Gastroesophageal sphincter (tissue), 4 donors: Measurements from ENCODE around the gene ZNF783. TPM values are rescaled to one million over a fixed set of nuclear protein-coding genes. Genes with fewer than 3 reads are reported as not detected.

Experiments
- ATAC-seq: fragments of 150-250 bp; one replicate; pipeline ENCODE4 v1.9.1; 2016; ENCODE audit warnings: mild to moderate bottlenecking, moderate library complexity
- H3K27ac ChIP-seq, 4 donors: fragments of 200-600 bp; sonication (generic) in 3 of 4; 1 replicate in 3 of 4; 2 replicates in 1 of 4; pipeline ENCODE4 v1.5.1; 2016 to 2019
- H3K27me3 ChIP-seq: fragments of 200-600 bp; sonication (generic); one replicate; pipeline ENCODE4 v1.5.1; 2019
- H3K36me3 ChIP-seq, 2 donors: fragments of 200-600 bp; sonication (generic); one replicate each; pipeline ENCODE4 v1.5.1; 2019; ENCODE audit warnings: control low read depth in 1 of 2
- H3K4me1 ChIP-seq, 3 donors: fragments of 200-600 bp; sonication (generic); 1 replicate in 2 of 3; 2 replicates in 1 of 3; pipeline ENCODE4 v1.5.1; 2016 to 2019; ENCODE audit warnings: control low read depth in 2 of 3
- H3K4me3 ChIP-seq, 2 donors: fragments of 200-600 bp; sonication (generic); one replicate each; pipeline ENCODE4 v1.5.1; 2019; ENCODE audit warnings: mild to moderate bottlenecking in 1 of 2, moderate library complexity in 1 of 2
- H3K9me3 ChIP-seq, 3 donors: fragments of 200-600 bp; sonication (generic); one replicate each; pipeline ENCODE4 v1.5.1; 2017 to 2019; ENCODE audit warnings: control low read depth in 2 of 3
- CTCF ChIP-seq, 4 experiments: fragments of 200-600 bp in 2 of 4; fragments of 450-650 bp in 2 of 4; sonication (generic) in 1 of 4; IDR thresholded peaks; one replicate each; pipeline ENCODE4 v1.5.1; 2017 to 2019; ENCODE audit warnings: antibody characterized with exemption in 4 of 4, mild to moderate bottlenecking in 2 of 4, moderate library complexity in 2 of 4
- EP300 ChIP-seq: sonication (generic); formaldehyde crosslinking; IDR thresholded peaks from one replicate; pipeline ENCODE4 v1.6.1; 2017; ENCODE audit warnings: antibody characterized with exemption, mild to moderate bottlenecking
- POLR2A ChIP-seq, 2 donors: fragments of 450-650 bp; IDR thresholded peaks; one replicate each; pipeline ENCODE4 v1.6.1; 2017; ENCODE audit warnings: antibody characterized with exemption in 2 of 2, mild to moderate bottlenecking in 2 of 2, moderate library complexity in 1 of 2
- POLR2AphosphoS5 ChIP-seq: sonication (generic); formaldehyde crosslinking; IDR thresholded peaks from one replicate; pipeline ENCODE4 v1.6.1; 2017; ENCODE audit warnings: antibody characterized with exemption
- WGBS, 2 donors: methylation state at CpG; one replicate each; pipeline ENCODE4 v1.1.5; 2018; ENCODE audit warnings: low coverage in 1 of 2; 5-methylcytosine and 5-hydroxymethylcytosine counted together
- total RNA-seq, 4 donors: library from RNA; depleted of rRNA; stranded (reverse); fragments of >200 nt; gene quantifications; one replicate each; pipeline ENCODE4 v1.1.0, GENCODE V29; 2016

ZNF783 gene
- total RNA-seq, 4 donors from 2014 or later: 8.5 to 17.0 (median 13.1) TPM

DNA sequence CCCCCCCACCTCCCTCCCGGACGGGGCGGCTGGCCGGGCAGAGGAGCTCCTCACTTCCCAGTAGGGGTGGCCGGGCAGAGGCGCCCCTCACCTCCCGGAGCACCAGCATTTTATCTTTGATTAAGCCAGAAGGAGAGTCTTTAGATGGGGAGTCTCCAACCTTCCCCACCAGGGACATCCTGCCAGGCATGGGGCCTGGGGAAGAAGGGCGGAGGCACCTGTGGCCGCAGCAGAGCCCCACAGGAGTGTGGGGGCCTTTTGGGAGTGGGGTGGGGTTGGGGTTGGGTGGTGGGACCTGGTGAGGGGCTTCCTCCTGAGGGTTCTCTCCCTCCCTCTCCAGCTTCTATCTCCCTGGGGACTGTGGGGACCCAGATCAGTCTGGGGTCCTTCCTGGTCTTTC is 18.2 kb downstream of the ZNF783 start:
- peaks cover 0 to 7% (median 4%) of the 10 kb centered on the region in 3 donors for H3K4me1 ChIP-seq
- WGBS, 2 donors: 100% methylated on average over 1 of the region's 9 CpGs; no CpG with 5 or more reads in 1 of the 2 donors
- H3K4me3 ChIP-seq: no peak overlapping the region
- H3K27ac ChIP-seq: no peak overlapping the region
- ATAC-seq: no peak
- TF ChIP-seq EP300 (no peak), POLR2AphosphoS5 (no peak), CTCF (IDR thresholded peaks at IDR 0.05) (no peak), POLR2A (IDR thresholded peaks at IDR 0.05) (no peak)
- H3K36me3 ChIP-seq: peaks cover 0 to 79% of the 10 kb centered on the region in 2 donors
- H3K27me3 ChIP-seq: no peaks in the 10 kb centered on the region
- H3K9me3 ChIP-seq: no peaks in the 10 kb centered on the region

DNA sequence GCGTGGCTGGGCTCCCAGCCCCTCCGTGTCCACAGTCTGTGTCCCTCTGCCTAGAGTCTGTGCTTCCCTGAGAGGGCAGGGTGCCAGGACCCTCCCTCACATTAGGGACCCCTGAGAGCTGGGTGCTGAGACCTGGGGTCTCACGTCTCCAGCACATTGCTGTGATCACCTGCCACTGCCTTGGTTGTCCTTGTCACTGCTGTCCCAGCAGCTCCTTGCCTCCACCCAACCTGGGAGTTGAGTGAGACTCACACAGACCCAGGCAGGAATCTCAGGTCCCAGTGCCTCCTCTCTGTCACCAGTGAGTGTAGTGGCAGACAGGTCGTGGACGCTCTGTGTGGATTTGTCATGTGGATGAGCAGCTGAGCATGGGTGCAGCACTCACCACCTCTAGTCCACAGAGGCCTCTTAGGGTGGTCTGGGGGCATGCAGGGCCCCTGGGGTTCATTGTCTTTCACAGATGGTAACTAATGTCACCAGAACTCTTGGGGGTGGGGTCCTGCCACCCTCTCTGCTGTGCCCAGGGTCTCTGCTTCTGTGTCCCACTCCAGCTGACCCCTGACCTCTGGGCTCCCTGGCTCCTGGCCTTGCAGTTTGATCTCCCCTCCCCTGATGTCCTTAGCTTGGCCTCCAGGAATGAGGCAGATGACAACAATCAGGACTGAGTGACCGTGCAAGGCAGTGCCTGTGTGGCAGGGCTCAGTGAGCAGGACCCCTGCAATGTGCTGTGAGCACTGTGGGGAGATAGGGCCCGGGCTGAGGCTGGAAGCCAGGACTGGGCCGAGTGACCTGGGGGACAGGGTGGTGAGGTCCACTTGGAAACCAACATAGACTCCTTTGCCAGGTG is 18.9 kb downstream of the ZNF783 start:
- Histone ChIP-seq H3K27me3 (no peaks in the 10 kb centered on the region), H3K36me3 (peaks cover 0 to 72% of the 10 kb centered on the region in 2 donors), H3K9me3 (no peaks in the 10 kb centered on the region), H3K4me3 (no peak overlapping the region), H3K4me1 (peaks cover 0 to 15% (median 8%) of the 10 kb centered on the region in 3 donors), H3K27ac (no peak overlapping the region)
- TF ChIP-seq POLR2AphosphoS5 (no peak), POLR2A (IDR thresholded peaks at IDR 0.05) (no peak), EP300 (no peak), CTCF (IDR thresholded peaks at IDR 0.05) (no peak)
- 90% methylated on average over 2 of the region's 8 CpGs; no CpG with 5 or more reads in 1 of the 2 donors for WGBS, 2 donors
- ATAC-seq: no peak

DNA sequence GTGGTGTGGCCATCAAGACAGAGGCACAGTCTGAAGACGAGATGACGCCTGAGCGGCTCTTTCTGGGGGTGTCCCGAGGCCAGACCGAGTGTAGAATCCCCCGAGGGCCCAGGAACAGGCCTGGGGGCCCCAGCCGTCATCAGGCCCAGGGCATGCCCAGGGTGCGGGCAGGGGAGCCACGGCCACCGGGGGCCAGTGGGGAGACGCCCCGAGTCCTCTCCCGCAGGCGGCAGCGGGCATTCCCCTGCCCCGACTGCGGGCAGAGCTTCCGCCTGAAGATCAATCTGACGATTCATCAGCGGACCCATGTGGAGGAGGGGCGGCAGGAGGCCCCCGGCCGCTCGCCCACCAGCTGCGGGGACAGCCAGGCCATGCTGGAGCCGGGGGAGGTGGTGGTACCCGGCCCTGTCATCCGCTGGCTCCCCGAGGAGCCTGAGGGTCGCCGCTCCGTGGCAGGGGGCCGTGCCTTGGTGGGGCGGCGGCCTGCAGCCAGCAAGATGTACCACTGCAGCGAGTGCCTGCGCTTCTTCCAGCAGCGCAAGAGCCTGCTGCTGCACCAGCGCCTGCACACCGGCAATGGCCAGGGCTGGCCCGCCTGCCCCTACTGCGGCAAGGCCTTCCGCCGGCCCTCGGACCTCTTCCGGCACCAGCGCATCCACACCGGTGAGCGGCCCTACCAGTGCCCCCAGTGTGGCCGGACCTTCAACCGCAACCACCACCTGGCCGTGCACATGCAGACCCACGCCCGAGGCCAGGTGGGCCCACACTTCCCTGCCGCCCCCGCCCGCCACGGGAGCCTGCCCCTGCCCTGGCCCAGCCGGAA is 19.7 kb downstream of the ZNF783 start:
- H3K27ac ChIP-seq: no peak overlapping the region

DNA sequence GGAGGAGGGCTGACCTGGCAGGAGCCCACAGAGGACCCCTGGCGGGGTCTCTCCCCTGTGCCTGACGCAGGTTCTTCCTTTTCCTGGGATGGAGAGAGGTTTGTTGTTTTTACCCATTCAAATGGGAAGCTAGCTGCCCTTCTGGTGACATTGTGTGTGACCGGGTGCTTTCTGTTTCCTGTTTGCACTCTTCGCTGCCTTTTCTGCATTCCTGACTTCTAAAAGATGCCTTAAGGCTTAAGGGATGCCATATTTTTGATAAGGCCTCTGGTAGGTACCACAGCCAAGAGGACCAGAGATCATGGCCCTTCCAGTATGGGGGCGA is 20.3 kb downstream of the ZNF783 start:
- Histone ChIP-seq H3K4me1 (peaks cover 0 to 18% (median 9%) of the 10 kb centered on the region in 3 donors), H3K9me3 (no peaks in the 10 kb centered on the region), H3K4me3 (no peak overlapping the region), H3K36me3 (peaks cover 0 to 60% of the 10 kb centered on the region in 2 donors), H3K27ac (no peak overlapping the region), H3K27me3 (no peaks in the 10 kb centered on the region)
- no peak for ATAC-seq
- TF ChIP-seq EP300 (no peak), POLR2AphosphoS5 (no peak), POLR2A (IDR thresholded peaks at IDR 0.05) (no peak), CTCF (IDR thresholded peaks at IDR 0.05) (no peak)
- 83 to 93% methylated on average over 2 to 3 of the region's 5 CpGs for WGBS, 2 donors

More for the DNA sequence above, 19.7 kb downstream of the ZNF783 start:
- ATAC-seq: no peak
- no peaks in the 10 kb centered on the region for H3K9me3 ChIP-seq
- WGBS, 2 donors: 100% methylated on average over 1 of the region's 59 CpGs; no CpG with 5 or more reads in 1 of the 2 donors
- H3K27me3 ChIP-seq: no peaks in the 10 kb centered on the region
- peaks cover 0 to 18% (median 9%) of the 10 kb centered on the region in 3 donors for H3K4me1 ChIP-seq
- no peak overlapping the region for H3K4me3 ChIP-seq
- TF ChIP-seq POLR2AphosphoS5: no peak
- no peak for TF ChIP-seq CTCF (IDR thresholded peaks at IDR 0.05)
- no peak for TF ChIP-seq EP300
- TF ChIP-seq POLR2A (IDR thresholded peaks at IDR 0.05): no peak
- H3K36me3 ChIP-seq: peaks cover 0 to 64% of the 10 kb centered on the region in 2 donors
